Measurements from ENCODE around the gene PARD3. TPM values are rescaled to one million over a fixed set of nuclear protein-coding genes. Genes with fewer than 3 reads are reported as not detected.

The PARD3 gene
- polyA plus RNA-seq, 2 of the 4 experiments (the other 2 are of a cell fraction), result 110 to 200 TPM

GRCh38 chr10:34580643-34581042 is 234.5 kb downstream of the PARD3 start (continued):
- TF ChIP-seq CHD2 (IDR thresholded peaks at IDR 0.05; ENCODE audit: low read length, partially characterized antibody), result no peak
- TF ChIP-seq, protein P1, sequence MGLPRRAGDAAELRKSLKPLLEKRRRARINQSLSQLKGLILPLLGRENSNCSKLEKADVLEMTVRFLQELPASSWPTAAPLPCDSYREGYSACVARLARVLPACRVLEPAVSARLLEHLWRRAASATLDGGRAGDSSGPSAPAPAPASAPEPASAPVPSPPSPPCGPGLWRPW (IDR thresholded peaks at IDR 0.05), result no peak
- no peak for TF ChIP-seq HOXA7 (CRISPR knock-in tag; IDR thresholded peaks at IDR 0.05)
- TF ChIP-seq FOXS1 (CRISPR knock-in tag; IDR thresholded peaks at IDR 0.05), result no peak
- peak; percentile 53; the same call in 1 of the 2 replicates for TF ChIP-seq GATA3 (IDR thresholded peaks at IDR 0.05; ENCODE audit: borderline replicate concordance)
- TF ChIP-seq FOSL2 (IDR thresholded peaks at IDR 0.05), result no peak
- peak; percentile 79 for TF ChIP-seq FOSL2 (CRISPR knock-in tag; IDR thresholded peaks at IDR 0.05)
- TF ChIP-seq RFX5 (IDR thresholded peaks at IDR 0.05), result no peak
- no peak for TF ChIP-seq FOSB (CRISPR knock-in tag; IDR thresholded peaks at IDR 0.05)
- TF ChIP-seq HOXB13 (CRISPR knock-in tag; IDR thresholded peaks at IDR 0.05; ENCODE audit: low read depth), result no peak
- TF ChIP-seq SMC3 (IDR thresholded peaks at IDR 0.05), result no peak
- no peak for TF ChIP-seq HMGXB4 (CRISPR knock-in tag; IDR thresholded peaks at IDR 0.05; ENCODE audit: borderline replicate concordance)
- TF ChIP-seq, protein P2, sequence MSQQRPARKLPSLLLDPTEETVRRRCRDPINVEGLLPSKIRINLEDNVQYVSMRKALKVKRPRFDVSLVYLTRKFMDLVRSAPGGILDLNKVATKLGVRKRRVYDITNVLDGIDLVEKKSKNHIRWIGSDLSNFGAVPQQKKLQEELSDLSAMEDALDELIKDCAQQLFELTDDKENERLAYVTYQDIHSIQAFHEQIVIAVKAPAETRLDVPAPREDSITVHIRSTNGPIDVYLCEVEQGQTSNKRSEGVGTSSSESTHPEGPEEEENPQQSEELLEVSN (IDR thresholded peaks at IDR 0.05; ENCODE audit: borderline replicate concordance, low read depth), result no peak
- no peak for TF ChIP-seq ZFP36 (IDR thresholded peaks at IDR 0.05; ENCODE audit: borderline replicate concordance, partially characterized antibody)
- TF ChIP-seq ELK1 (IDR thresholded peaks at IDR 0.05; ENCODE audit: low read depth, low read length), result no peak
- TF ChIP-seq RCOR1 (IDR thresholded peaks at IDR 0.05; ENCODE audit: low read depth, low read length), result no peak
- no peak for TF ChIP-seq RARB (CRISPR knock-in tag; IDR thresholded peaks at IDR 0.05)
- no peak for TF ChIP-seq HDAC2 (IDR thresholded peaks at IDR 0.05)
- no peak for TF ChIP-seq JUN (IDR thresholded peaks at IDR 0.05)
- no peak for TF ChIP-seq PHF8 (IDR thresholded peaks at IDR 0.05; ENCODE audit: borderline replicate concordance, low read depth)
- TF ChIP-seq CTCF (IDR thresholded peaks at IDR 0.05), result no peak
- TF ChIP-seq EHMT2 (IDR thresholded peaks at IDR 0.05; ENCODE audit: low read depth), result no peak
- TF ChIP-seq TP53 (CRISPR knock-in tag; IDR thresholded peaks at IDR 0.05), result no peak
- TF ChIP-seq ZC3H11A (IDR thresholded peaks at IDR 0.05), result no peak

- DNase-seq (ENCODE audit: low read depth in 1 of 2, low spot score in 1 of 2) (peak in 1 of 2 experiments; percentile 35), FAIRE-seq (no peak), ATAC-seq (peak in 1 of 2 experiments; percentile 66; a peak in 3 of 6 replicates)
- peak overlapping the region; percentile 72 for H3K4me2 ChIP-seq
- ChIA-PET POLR2A (no interaction called here), CTCF (interaction anchor here (0.7 to 3.7 kb wide), 3 partner anchors 18 to 57 kb away, joined by 3 to 19 read pairs (median 3); no protein-coding TSS in a partner anchor)
- no peaks in the 10 kb centered on the region for H3K9me3 ChIP-seq
- peak overlapping the region; percentile 65 to 82 for H3K27ac ChIP-seq
- H3K4me1 ChIP-seq, result peaks cover 74% of the 10 kb centered on the region
- 4% methylated on average over 6 of the region's 6 CpGs for WGBS (ENCODE audit: missing lambda C conversion rate)
- 0 out of 3 replicates have a peak overlapping the region, but pooled peaks have one; percentile 6 for H3K4me3 ChIP-seq
- TF ChIP-seq NR3C1 (IDR thresholded peaks at IDR 0.05) (no peak), SMC3 (IDR thresholded peaks at IDR 0.05) (no peak), FOXS1 (CRISPR knock-in tag; IDR thresholded peaks at IDR 0.05) (no peak), NFE2L2 (conservative IDR thresholded peaks at IDR 0.05; ENCODE audit: low read length) (no peak), BHLHE40 (IDR thresholded peaks at IDR 0.05; ENCODE audit: low read depth, low read length) (peak; percentile 49), REST (IDR thresholded peaks at IDR 0.05) (no peak), TFCP2L1 (CRISPR knock-in tag; IDR thresholded peaks at IDR 0.05) (no peak), CEBPB (IDR thresholded peaks at IDR 0.05) (no peak)
- TF ChIP-seq, protein P2 (IDR thresholded peaks at IDR 0.05; ENCODE audit: borderline replicate concordance, low read depth), result 0 out of 2 replicates have a peak, but pooled peaks have one; percentile 19
Observed at GRCh38 chr10:34580214-34580613, 234.9 kb downstream of the PARD3 start.

Measured in A549 (cell line).